IMR-90 (cell line): Measurements from ENCODE around the gene SMAD7.

Experiments used
- CHD1 ChIP-seq: IDR thresholded peaks from 2 replicates; pipeline ENCODE4 v1.6.1; 2012; ENCODE audit warnings: low read depth, low read length, improper control_type of control experiment
- CTCF ChIP-seq: conservative IDR thresholded peaks from 2 replicates; pipeline ENCODE4 v1.5.1; 2012; ENCODE audit warnings: mild to moderate bottlenecking, low read depth, low read length, improper control_type of control experiment
- RCOR1 ChIP-seq: IDR thresholded peaks from 2 replicates; pipeline ENCODE4 v1.6.1; 2012; ENCODE audit warnings: mild to moderate bottlenecking, low read length, improper control_type of control experiment; ENCODE audit not compliant: insufficient replicate concordance

GRCh38 chr18:48929212-48929612 lies 21.6 kb downstream of the SMAD7 start:
- TF ChIP-seq CTCF (no peak), RCOR1 (no peak), CHD1 (0 out of 2 replicates have a peak, but pooled peaks have one; percentile 61)
